K562 (cell line): ENCODE data around the gene CEP72. TPM values are rescaled to one million over a fixed set of nuclear protein-coding genes. Genes with fewer than 3 reads are reported as not detected.

Experiments used
- CBFA2T2 ChIP-seq: fragments of 450-650 bp; conservative IDR thresholded peaks from 2 replicates; pipeline ENCODE4 v1.6.1; 2017; ENCODE audit warnings: mild to moderate bottlenecking
- CBX8 ChIP-seq: fragments of 200-600 bp; sonication (generic); IDR thresholded peaks from 2 replicates; pipeline ENCODE4 v1.6.1; 2012; ENCODE audit warnings: borderline replicate concordance, mixed run types, low read depth, mild to moderate bottlenecking, moderate library complexity, mixed read lengths, low read length, control low read depth, inconsistent platforms; ENCODE audit not compliant: poor library complexity, severe bottlenecking; ENCODE audit errors: extremely low read depth
- CHD2 ChIP-seq: IDR thresholded peaks from 2 replicates; pipeline ENCODE4 v1.6.1; 2011; ENCODE audit warnings: low read depth, low read length
- HDAC6 ChIP-seq: IDR thresholded peaks from 2 replicates; pipeline ENCODE4 v1.6.1; 2012; ENCODE audit warnings: low read depth, mild to moderate bottlenecking, control low read depth, inconsistent platforms, low read length, moderate library complexity
- HOMEZ ChIP-seq: fragments of 250-450 bp; sonication (Bioruptor Pico); IDR thresholded peaks from 2 replicates; pipeline ENCODE4 v1.4.0; 2020; ENCODE audit warnings: mild to moderate bottlenecking, moderate library complexity
- IRF2 ChIP-seq: sonication (generic); formaldehyde crosslinking; IDR thresholded peaks from 2 replicates; pipeline ENCODE4 v1.8.1; 2022; ENCODE audit warnings: mild to moderate bottlenecking, missing genetic modification reagents
- MAZ ChIP-seq, 2 experiments: fragments of 450-650 bp in 1 of 2; sonication (generic) in 1 of 2; formaldehyde crosslinking; IDR thresholded peaks in 1 of 2; conservative IDR thresholded peaks in 1 of 2; 2 replicates each; pipeline versions ENCODE4 v1.4.0 to v1.5.0; 2020; ENCODE audit warnings: mild to moderate bottlenecking in 1 of 2, missing genetic modification reagents in 1 of 2
- NBN ChIP-seq: fragments of 450-650 bp; IDR thresholded peaks from 2 replicates; pipeline ENCODE4 v1.6.1; 2016; ENCODE audit warnings: low read depth, mild to moderate bottlenecking
- OTX1 ChIP-seq: fragments of 450-650 bp; formaldehyde crosslinking; IDR thresholded peaks from 2 replicates; pipeline ENCODE4 v1.4.0; 2022; ENCODE audit warnings: mild to moderate bottlenecking
- PCBP1 ChIP-seq: fragments of 200-400 bp; formaldehyde crosslinking; IDR thresholded peaks from 2 replicates; pipeline ENCODE4 v1.6.1; 2018; ENCODE audit warnings: mild to moderate bottlenecking, low read depth, low read length; ENCODE audit not compliant: poor library complexity, severe bottlenecking
- POLR2A ChIP-seq: fragments of 450-650 bp; conservative IDR thresholded peaks from 2 replicates; pipeline ENCODE4 v1.6.1; 2016
- PRPF4 ChIP-seq: fragments of 200-400 bp; formaldehyde crosslinking; IDR thresholded peaks from one replicate; pipeline ENCODE4 v1.6.1; 2017; ENCODE audit warnings: low read length, low read depth, mild to moderate bottlenecking; ENCODE audit not compliant: insufficient read depth, poor library complexity, severe bottlenecking
- SFPQ ChIP-seq: fragments of 200-400 bp; formaldehyde crosslinking; IDR thresholded peaks from 2 replicates; pipeline ENCODE4 v1.6.1; 2017; ENCODE audit warnings: mild to moderate bottlenecking, low read depth, low read length, moderate library complexity
- SP2 ChIP-seq: IDR thresholded peaks from 2 replicates; pipeline ENCODE4 v1.6.1; 2011; ENCODE audit warnings: mild to moderate bottlenecking, low read depth, low read length, moderate library complexity; ENCODE audit not compliant: poor library complexity, severe bottlenecking; ENCODE audit errors: extremely low read depth
- TAF9B ChIP-seq: fragments of 450-650 bp; IDR thresholded peaks from 2 replicates; pipeline ENCODE4 v1.6.1; 2018; ENCODE audit warnings: mild to moderate bottlenecking; ENCODE audit not compliant: partially characterized antibody
- TBL1XR1 ChIP-seq, 2 experiments: IDR thresholded peaks; 2 replicates each; pipeline ENCODE4 v1.6.1; 2012; ENCODE audit warnings: improper control_type of control experiment in 2 of 2, low read length in 2 of 2, mild to moderate bottlenecking in 1 of 2
- ZBTB1 ChIP-seq: sonication (generic); formaldehyde crosslinking; IDR thresholded peaks from 2 replicates; pipeline ENCODE4 v1.8.1; 2023; ENCODE audit warnings: missing genetic modification reagents, low read depth, mild to moderate bottlenecking, borderline replicate concordance
- ZNF395 ChIP-seq: fragments of 200-800 bp; sonication (Bioruptor generic); IDR thresholded peaks from 2 replicates; pipeline ENCODE4 v1.6.1; 2017; ENCODE audit warnings: missing genetic modification characterization, missing compliant biosample characterization
- ZNF398 ChIP-seq: fragments of 250-450 bp; sonication (Bioruptor Pico); IDR thresholded peaks from 2 replicates; pipeline ENCODE4 v1.8.0; 2021; ENCODE audit warnings: moderate library complexity, mild to moderate bottlenecking, inconsistent platforms
- ZNF644 ChIP-seq: fragments of 200-800 bp; sonication (Bioruptor generic); IDR thresholded peaks from 2 replicates; pipeline ENCODE4 v1.6.1; 2016; ENCODE audit warnings: low read depth, missing genetic modification characterization, missing compliant biosample characterization
- polyA plus RNA-seq, 8 experiments: library from polyadenylated mRNA; depleted of rRNA in 4 of 8; stranded (reverse) in 5 of 8; unstranded in 3 of 8; fragments of >200 nt; fragmentation: Nextera tagmentation in 2 of 8; fragmentation: Illumina TruSeq in 1 of 8; extraction: Ambion mirVana in 2 of 8; extraction: Trizol in 1 of 8; gene quantifications; 2 replicates each; pipeline versions ENCODE4 v1.2.1 to v1.2.3, GENCODE V29; 2011 to 2014; ENCODE audit warnings: inconsistent platforms in 1 of 8, missing spikeins in 1 of 8
- total RNA-seq, 7 experiments: library from RNA; depleted of rRNA in 6 of 7; stranded (reverse); fragments of >200 nt in 6 of 7; fragmentation: Illumina TruSeq in 2 of 7; extraction: Trizol in 2 of 7; gene quantifications; 2 replicates each; pipeline versions ENCODE4 v1.2.1 to v1.2.3, GENCODE V29; 2011 to 2021; ENCODE audit warnings: low replicate concordance in 1 of 7

CEP72 gene
- total and polyA plus RNA-seq, 9 of the 15 experiments (the other 6 are each of a cell fraction or from before 2014, with no cell fraction given): 0.89 to 38.1 (median 14.2) TPM

GRCh38 chr5:657570-657969 is 45.4 kb downstream of the CEP72 start (continued):
- TF ChIP-seq ZNF395 (CRISPR knock-in tag): peak; percentile 75; the same call in 1 of the 2 replicates
- no peak for TF ChIP-seq TAF9B
- TF ChIP-seq OTX1 (CRISPR knock-in tag): no peak
- no peak for TF ChIP-seq POLR2A
- no peak for TF ChIP-seq ZNF398 (CRISPR knock-in tag)
- TF ChIP-seq ZNF644 (tag): no peak
- no peak for TF ChIP-seq CBX8
- TF ChIP-seq SFPQ: no peak
- TF ChIP-seq TBL1XR1 (IDR thresholded peaks at IDR 0.05; ENCODE audit: low read length in 2 of 2): peak in 1 of 2 experiments; percentile 57; a peak in 1 of 4 replicates
- TF ChIP-seq ZBTB1 (CRISPR knock-in tag): no peak
- no peak for TF ChIP-seq MAZ (CRISPR knock-in tag; conservative IDR thresholded peaks at IDR 0.05 in 1 of 2, IDR thresholded peaks at IDR 0.05 in 1 of 2)
- no peak for TF ChIP-seq SP2
- TF ChIP-seq CHD2: no peak
- no peak for TF ChIP-seq PCBP1
- TF ChIP-seq NBN: no peak
- TF ChIP-seq HOMEZ: no peak
- TF ChIP-seq PRPF4: no peak
- TF ChIP-seq HDAC6: no peak
- no peak for TF ChIP-seq IRF2
- TF ChIP-seq CBFA2T2: peak; percentile 97
